ENCODE results near the gene MAN2B2.

The MAN2B2 gene

GRCh38 chr4:6595897-6596537, 21.0 kb downstream of the MAN2B2 start:
- DNase-seq = no peak

- no peak for DNase-seq
These were observed 22.0 kb downstream of the MAN2B2 start for GRCh38 chr4:6596948-6597347.

GRCh38 chr4:6598127-6598526, 23.1 kb downstream of the MAN2B2 start:
- DNase-seq = no peak

GRCh38 chr4:6598641-6599040, 23.7 kb downstream of the MAN2B2 start:
- DNase-seq = no peak

- DNase-seq = no peak
These were observed 26.8 kb downstream of the MAN2B2 start for GRCh38 chr4:6601661-6602250.

- no peak for DNase-seq
These were observed 27.3 kb downstream of the MAN2B2 start for GRCh38 chr4:6602289-6602688.

GRCh38 chr4:6603128-6603527, 28.1 kb downstream of the MAN2B2 start:
- DNase-seq = no peak

- no peak for DNase-seq
These were observed 30.1 kb downstream of the MAN2B2 start for GRCh38 chr4:6605114-6605513.

- DNase-seq = no peak
These were observed 30.6 kb downstream of the MAN2B2 start for GRCh38 chr4:6605605-6606004.

GRCh38 chr4:6606465-6607235, 31.7 kb downstream of the MAN2B2 start:
- no peak for DNase-seq

- no peak for DNase-seq
These were observed 32.5 kb downstream of the MAN2B2 start for GRCh38 chr4:6607368-6608055.

- DNase-seq = no peak
These were observed 33.9 kb downstream of the MAN2B2 start for GRCh38 chr4:6608758-6609414.

- no peak for DNase-seq
These were observed 34.6 kb downstream of the MAN2B2 start for GRCh38 chr4:6609415-6610079.

- no peak for DNase-seq
These were observed 36.0 kb downstream of the MAN2B2 start for GRCh38 chr4:6610856-6611430.

GRCh38 chr4:6612961-6613675, 38.1 kb downstream of the MAN2B2 start:
- DNase-seq = no peak

- no peak for DNase-seq
These were observed 39.0 kb downstream of the MAN2B2 start for GRCh38 chr4:6613676-6614651.

GRCh38 chr4:6614701-6615230, 39.8 kb downstream of the MAN2B2 start:
- no peak for DNase-seq

GRCh38 chr4:6616087-6616995, 41.4 kb downstream of the MAN2B2 start:
- DNase-seq = no peak

GRCh38 chr4:6617246-6617645, 42.3 kb downstream of the MAN2B2 start:
- DNase-seq = no peak
